GM19455 (cell line): Measurements from ENCODE around the gene MLF1.
"Not testable (repeated sequence)": the region's sequence is repeated elsewhere in the genome, so short reads cannot be mapped to it uniquely, and the experiment has no call there.

Experiments
- ATAC-seq: cut with Tn5 transposase; IDR thresholded peaks from one replicate; pipeline ENCODE4 v1.9.1; 2021; ENCODE audit not compliant: unreplicated experiment

MLF1 gene, protein sequence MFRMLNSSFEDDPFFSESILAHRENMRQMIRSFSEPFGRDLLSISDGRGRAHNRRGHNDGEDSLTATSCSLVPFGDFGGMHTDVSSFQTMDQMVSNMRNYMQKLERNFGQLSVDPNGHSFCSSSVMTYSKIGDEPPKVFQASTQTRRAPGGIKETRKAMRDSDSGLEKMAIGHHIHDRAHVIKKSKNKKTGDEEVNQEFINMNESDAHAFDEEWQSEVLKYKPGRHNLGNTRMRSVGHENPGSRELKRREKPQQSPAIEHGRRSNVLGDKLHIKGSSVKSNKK

DNA sequence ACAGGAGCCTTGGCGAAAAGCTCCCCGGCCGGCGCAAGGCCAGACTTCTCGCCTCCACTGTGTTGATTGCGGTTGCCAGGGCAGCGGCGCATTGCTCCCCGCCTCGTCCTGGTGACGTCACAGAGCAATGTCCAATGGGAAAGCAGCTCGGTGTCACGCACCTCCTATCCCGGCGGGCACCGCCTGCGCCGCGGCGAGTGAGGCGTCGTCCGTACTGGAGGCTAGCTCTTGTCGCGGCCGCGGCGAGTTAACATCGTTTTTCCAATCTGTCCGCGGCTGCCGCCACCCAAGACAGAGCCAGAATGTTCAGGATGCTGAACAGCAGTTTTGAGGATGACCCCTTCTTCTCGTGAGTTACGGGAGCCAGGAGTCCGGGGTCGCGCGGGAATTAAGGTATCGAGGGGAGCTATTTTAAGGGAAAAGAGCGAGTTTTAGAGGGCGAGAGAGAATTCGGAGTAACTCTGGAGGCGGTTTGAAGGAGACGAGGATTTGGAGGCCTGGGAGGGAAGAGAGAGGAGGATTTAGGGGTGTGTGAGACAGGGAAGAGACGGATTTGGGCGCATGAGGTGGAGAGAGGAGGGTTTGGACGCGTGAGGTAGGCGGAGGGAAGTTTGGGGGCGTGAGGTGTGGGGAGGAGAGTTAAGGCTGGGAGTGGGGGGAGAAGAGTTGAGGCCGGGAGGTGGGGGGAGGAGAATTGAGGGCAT is at the start of gene MLF1:
MLF1 (plus strand) TSS at position 196 of the 704 bp plus-strand sequence; CDS start at position 303, 107 bp downstream.
- peak; percentile 92 for ATAC-seq

GRCh38 chr3:158522221-158523136 is 48.5 kb upstream of the MLF1 start:
- no peak for ATAC-seq

DNA sequence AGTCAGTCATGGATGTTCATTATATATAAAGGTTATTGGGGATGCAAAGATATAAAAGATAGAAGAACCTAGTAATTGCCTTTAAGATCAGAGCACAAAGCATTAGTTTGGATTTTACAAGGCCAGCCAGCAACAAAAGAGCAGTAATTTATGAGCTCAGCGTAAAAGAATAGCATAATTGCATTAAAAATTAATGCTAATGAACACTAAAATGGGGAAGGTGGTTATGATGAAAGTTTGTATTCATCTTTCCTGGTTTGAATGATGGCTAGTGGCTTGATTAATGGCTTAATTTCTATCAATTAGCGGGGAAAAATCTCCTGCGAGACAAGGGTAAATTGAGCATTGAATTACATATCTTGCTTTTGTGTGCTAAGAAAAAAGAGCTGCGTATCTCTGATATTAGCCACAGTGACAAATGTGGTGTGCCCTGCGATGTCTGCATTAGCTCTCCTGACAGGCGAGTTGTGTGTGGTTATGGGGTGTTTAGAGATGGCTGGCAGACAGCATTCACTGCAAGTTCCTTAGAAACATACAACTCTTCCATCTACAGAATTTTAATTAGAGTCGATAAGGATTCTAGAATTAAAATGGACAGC is 42.8 kb upstream of the MLF1 start:
- no peak for ATAC-seq

DNA sequence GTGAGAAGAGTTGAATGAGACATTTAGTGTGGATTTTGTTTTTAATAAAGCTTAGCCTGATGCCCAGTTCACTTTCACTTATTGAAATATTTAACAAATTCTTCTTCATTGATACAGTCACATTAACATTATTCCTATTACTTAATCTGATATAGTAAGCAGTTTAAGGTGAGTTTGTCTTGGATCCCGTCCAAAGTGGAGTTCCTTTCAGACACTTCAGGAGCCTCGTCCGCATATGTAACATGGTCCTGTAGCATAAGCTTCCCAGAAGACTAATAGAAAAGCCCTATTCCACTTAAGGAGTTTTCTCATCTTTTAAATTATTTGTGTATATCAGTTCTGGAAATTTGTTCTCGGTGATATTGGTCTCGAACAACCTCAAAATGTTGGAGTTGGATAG is 39.7 kb upstream of the MLF1 start:
- no peak for ATAC-seq

DNA sequence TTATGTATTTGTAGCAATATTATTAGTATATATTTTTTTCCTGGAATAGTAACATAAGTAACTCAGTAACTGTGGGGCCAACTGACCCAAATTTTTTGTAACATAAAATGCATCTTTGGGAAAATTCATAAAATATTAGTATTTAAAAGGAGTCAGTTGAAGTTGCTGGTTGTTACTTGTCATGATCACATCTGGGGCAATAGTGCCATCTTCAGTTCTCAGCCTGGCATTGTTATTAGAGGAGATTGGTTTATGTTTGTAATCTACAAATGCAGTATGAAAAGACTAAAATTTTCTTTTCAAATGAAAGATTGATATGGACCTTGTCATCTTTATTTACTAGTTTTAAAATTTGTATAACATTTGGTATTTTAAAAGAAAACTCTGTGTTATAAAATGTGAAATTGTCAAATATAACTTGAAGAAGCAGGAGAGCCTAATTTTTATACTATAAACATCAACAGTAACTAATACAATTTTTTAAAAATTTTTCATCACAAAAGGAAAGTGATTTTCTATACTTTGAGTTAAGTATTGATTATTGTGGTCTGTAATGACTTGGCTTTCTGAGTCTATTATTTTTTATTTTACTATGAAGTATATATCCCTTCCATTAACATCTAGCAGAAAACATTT is 38.8 kb upstream of the MLF1 start:
- no peak for ATAC-seq

DNA sequence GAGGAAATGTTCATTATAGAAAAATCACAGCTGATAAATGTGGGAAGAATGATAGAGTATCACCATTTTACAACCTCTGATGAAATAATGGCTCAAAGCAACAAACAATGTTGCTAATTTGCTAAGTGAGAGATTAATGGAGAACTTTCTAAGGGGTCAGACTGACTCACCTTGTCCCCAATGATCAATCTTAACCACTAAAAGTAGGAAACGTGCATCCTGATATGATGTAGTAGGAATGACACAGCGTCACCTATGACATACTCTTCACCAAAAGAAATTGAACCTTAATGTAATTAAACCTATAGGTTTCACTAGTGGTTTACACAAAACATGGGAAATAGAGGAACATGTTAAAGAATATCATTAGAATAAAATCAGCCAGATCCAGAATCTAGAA is 35.1 kb upstream of the MLF1 start:
- ATAC-seq, result no peak

GRCh38 chr3:158539414-158540014 is 31.5 kb upstream of the MLF1 start:
- no peak for ATAC-seq

- ATAC-seq, result no peak
Measured at GRCh38 chr3:158540066-158540465, 30.9 kb upstream of the MLF1 start.

GRCh38 chr3:158548691-158549090 is 22.3 kb upstream of the MLF1 start:
- ATAC-seq, result no peak

DNA sequence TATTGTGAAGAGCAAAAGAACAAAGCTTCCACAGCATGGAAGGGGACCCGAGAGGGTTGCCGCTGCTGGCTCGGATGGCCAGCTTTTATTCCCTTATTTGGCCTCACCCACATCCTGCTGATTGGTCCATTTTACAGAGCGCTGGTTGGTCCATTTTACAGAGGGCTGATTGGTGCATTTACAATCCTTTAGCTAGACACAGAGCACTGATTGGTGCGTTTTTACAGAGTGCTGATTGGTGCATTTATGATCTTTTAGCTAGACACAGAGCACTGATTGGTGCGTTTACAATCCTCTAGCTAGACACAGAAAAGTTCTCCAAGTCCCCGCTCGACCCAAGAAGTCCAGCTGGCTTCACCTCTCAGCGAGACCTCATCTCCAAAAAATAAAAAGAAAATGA is 21.1 kb upstream of the MLF1 start:
- not testable (repeated sequence) for ATAC-seq

DNA sequence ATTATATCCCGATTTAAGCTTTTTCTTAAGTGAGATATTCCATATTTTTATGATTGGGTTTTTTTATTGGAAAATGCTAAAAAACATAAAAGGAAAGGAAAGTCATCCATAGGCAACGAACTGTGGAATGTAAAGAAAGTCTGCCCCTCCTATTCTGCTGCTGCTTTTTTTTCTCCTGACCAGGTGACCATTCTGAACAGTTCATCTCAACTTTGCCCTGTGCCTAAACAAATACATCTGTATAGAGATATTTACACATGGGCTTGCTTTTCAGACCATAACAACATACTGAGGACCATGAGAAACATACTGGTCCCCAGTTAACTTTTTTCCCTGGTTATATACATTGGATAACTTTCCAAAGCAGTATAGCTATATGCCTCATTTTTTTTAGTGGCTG is 18.9 kb upstream of the MLF1 start:
- ATAC-seq, result no peak

- no peak for ATAC-seq
Measured at GRCh38 chr3:158559504-158559903, 11.5 kb upstream of the MLF1 start.

- ATAC-seq, result no peak
Measured at GRCh38 chr3:158560979-158561378, 10.0 kb upstream of the MLF1 start.

- no peak for ATAC-seq
Measured at GRCh38 chr3:158562674-158563073, 8.3 kb upstream of the MLF1 start.

DNA sequence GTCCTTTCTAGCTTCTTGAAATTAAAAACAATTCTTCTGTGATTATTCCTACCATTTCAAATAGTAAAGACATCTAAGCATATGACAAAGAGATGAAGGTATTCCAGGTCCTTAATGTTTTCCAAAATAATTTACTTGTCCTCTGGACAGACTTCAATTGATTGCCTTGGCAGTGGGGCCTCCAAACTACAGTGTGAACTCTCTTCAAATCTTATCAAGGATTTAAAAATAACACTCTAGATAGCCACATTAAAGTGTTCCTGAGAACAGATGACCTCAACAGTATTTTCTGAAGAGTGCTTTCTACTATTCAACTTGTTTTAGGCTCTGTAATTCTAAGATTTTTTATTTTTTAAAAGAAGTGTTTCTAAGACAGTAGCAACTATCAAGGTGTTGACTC is 7.9 kb upstream of the MLF1 start:
- no peak for ATAC-seq

DNA sequence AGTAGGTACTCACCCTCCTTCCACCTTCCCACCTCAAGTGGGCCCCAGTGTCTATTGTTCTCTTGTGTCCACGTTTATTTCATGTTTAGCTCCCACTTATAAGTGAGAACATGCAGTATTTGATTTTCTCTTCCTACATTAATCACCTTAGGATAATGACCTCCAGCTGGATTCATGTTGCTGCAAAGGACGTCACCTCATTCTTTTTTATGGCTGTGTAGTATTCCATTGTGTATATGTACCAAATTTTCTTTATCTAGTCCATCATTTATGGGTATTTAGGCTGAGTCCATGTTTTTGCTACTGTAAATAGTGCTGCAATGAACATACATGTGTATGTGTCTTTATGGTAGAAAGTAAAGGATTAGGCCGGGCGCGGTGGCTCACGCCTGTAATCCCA is 5.9 kb upstream of the MLF1 start:
- no peak for ATAC-seq

- no peak for ATAC-seq
Measured at GRCh38 chr3:158568784-158569183, 2.2 kb upstream of the MLF1 start.

DNA sequence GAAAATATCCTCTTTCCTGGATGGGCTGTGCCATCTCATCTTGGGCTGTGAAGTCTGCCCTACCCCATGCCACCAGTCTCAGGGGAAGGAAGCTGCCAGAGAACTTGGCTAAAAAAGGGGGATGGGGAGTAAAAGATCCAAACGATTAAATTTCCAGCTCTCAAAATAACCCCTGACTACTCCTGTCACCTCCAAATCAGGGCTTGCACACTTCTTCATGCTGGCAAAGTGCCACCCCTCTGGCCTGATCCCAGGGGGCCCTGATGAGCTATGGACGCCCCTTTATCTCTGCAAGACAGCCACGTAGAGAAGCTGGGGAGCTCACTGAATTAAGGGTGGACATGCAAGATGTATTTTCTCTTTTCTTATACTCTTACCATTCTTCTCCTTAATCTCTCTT is 1.2 kb upstream of the MLF1 start:
- no peak for ATAC-seq

GRCh38 chr3:158571969-158572765 is 1.2 kb downstream of the MLF1 start:
- ATAC-seq, result no peak

DNA sequence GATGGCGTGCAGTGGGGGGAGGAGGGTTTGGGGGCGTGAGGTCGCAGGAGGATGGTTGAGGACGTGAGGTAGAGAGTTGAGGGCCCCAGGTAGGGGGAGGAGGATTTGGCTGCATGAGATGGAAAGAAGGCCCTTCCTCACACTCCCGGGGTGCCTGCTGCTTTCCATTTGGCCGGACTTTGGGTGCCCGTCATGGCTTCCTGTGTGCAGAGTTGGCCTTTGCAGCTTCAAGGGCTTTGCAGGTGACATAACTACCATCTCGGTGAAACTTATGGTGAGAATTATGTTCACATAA is 1.7 kb downstream of the MLF1 start:
- no peak for ATAC-seq
